H9 (cell line): ENCODE results near the gene THSD7A. TPM values are rescaled to one million over a fixed set of nuclear protein-coding genes. Genes with fewer than 3 reads are reported as not detected.

Experiments used
- DNase-seq: peaks from one replicate; pipeline ENCODE4 v3.0.0-alpha.2; 2017
- H2AFZ ChIP-seq: one replicate; pipeline ENCODE4 v1.6.1; 2013; ENCODE audit warnings: mild to moderate bottlenecking, low read length, control low read depth, moderate library complexity
- H2AK5ac ChIP-seq: 2 replicates; pipeline ENCODE4 v1.6.1; 2013; ENCODE audit warnings: low read length, control low read depth, mixed read lengths; ENCODE audit not compliant: insufficient read length
- H2BK120ac ChIP-seq: one replicate; pipeline ENCODE4 v1.6.1; 2013; ENCODE audit warnings: low read depth, mild to moderate bottlenecking, low read length, control low read depth, inconsistent platforms; ENCODE audit not compliant: poor library complexity, severe bottlenecking
- H2BK12ac ChIP-seq: 2 replicates; pipeline ENCODE4 v1.6.1; 2013; ENCODE audit warnings: low read length, control low read depth, mixed read lengths, low read depth; ENCODE audit not compliant: insufficient read length
- H2BK15ac ChIP-seq: 2 replicates; pipeline ENCODE4 v1.6.1; 2013; ENCODE audit warnings: low read depth, low read length, control low read depth
- H2BK20ac ChIP-seq: one replicate; pipeline ENCODE4 v1.6.1; 2013; ENCODE audit warnings: low read depth, mild to moderate bottlenecking, low read length, control low read depth, inconsistent platforms; ENCODE audit not compliant: poor library complexity, severe bottlenecking
- H2BK5ac ChIP-seq: 2 replicates; pipeline ENCODE4 v1.6.1; 2013; ENCODE audit warnings: low read length, control low read depth, mixed read lengths; ENCODE audit not compliant: insufficient read length
- H3K14ac ChIP-seq: 2 replicates; pipeline ENCODE4 v1.6.1; 2013; ENCODE audit warnings: low read length, control low read depth; ENCODE audit not compliant: insufficient read depth
- H3K18ac ChIP-seq: 2 replicates; pipeline ENCODE4 v1.6.1; 2013; ENCODE audit warnings: low read depth, mild to moderate bottlenecking, mixed read lengths, low read length, control low read depth; ENCODE audit not compliant: insufficient read length
- H3K23ac ChIP-seq: 2 replicates; pipeline ENCODE4 v1.6.1; 2013; ENCODE audit warnings: low read length, control low read depth, mixed read lengths, low read depth; ENCODE audit not compliant: insufficient read length
- H3K23me2 ChIP-seq: 2 replicates; pipeline ENCODE4 v1.6.1; 2013; ENCODE audit warnings: low read depth, mild to moderate bottlenecking, mixed read lengths, low read length, control low read depth; ENCODE audit not compliant: insufficient read length, poor library complexity, severe bottlenecking
- H3K27ac ChIP-seq: 2 replicates; pipeline ENCODE4 v1.5.1; 2013; ENCODE audit warnings: low read length, control low read depth, mixed read lengths, low read depth; ENCODE audit not compliant: insufficient read length
- H3K27me3 ChIP-seq: 2 replicates; pipeline ENCODE4 v1.6.1; 2013; ENCODE audit warnings: low read length, control low read depth, inconsistent platforms; ENCODE audit not compliant: insufficient read depth
- H3K4ac ChIP-seq: 2 replicates; pipeline ENCODE4 v1.6.1; 2013; ENCODE audit warnings: low read depth, mild to moderate bottlenecking, control low read depth, inconsistent platforms, low read length, moderate library complexity
- H3K4me1 ChIP-seq: 2 replicates; pipeline ENCODE4 v1.6.1; 2013; ENCODE audit warnings: low read length, control low read depth, inconsistent platforms; ENCODE audit not compliant: insufficient read depth
- H3K4me2 ChIP-seq: 2 replicates; pipeline ENCODE4 v1.6.1; 2013; ENCODE audit warnings: low read length, control low read depth, mixed read lengths; ENCODE audit not compliant: insufficient read length, insufficient read depth
- H3K56ac ChIP-seq: 2 replicates; pipeline ENCODE4 v1.6.1; 2013; ENCODE audit warnings: low read depth, mild to moderate bottlenecking, mixed read lengths, low read length, control low read depth; ENCODE audit not compliant: insufficient read length
- H3K79me1 ChIP-seq: 2 replicates; pipeline ENCODE4 v1.6.1; 2013; ENCODE audit warnings: low read depth, mild to moderate bottlenecking, moderate library complexity, low read length, control low read depth, inconsistent platforms; ENCODE audit not compliant: insufficient read depth, poor library complexity, severe bottlenecking
- H3K79me2 ChIP-seq: 2 replicates; pipeline ENCODE4 v1.6.1; 2013; ENCODE audit warnings: low read length, control low read depth, inconsistent platforms; ENCODE audit not compliant: insufficient read depth
- H3K9ac ChIP-seq: 2 replicates; pipeline ENCODE4 v1.6.1; 2013; ENCODE audit warnings: low read length, control low read depth, mixed read lengths; ENCODE audit not compliant: insufficient read length; ENCODE audit errors: extremely low read depth
- H3K9me3 ChIP-seq: one replicate; pipeline ENCODE4 v1.6.1; 2013; ENCODE audit warnings: low read depth, low read length, inconsistent platforms; ENCODE audit not compliant: control insufficient read depth
- H3T11ph ChIP-seq: one replicate; pipeline ENCODE4 v1.6.1; 2013; ENCODE audit warnings: mild to moderate bottlenecking, low read length, control low read depth, inconsistent platforms
- H4K20me1 ChIP-seq: one replicate; pipeline ENCODE4 v1.6.1; 2013; ENCODE audit not compliant: control insufficient read depth, insufficient read length, insufficient read depth
- H4K5ac ChIP-seq: 2 replicates; pipeline ENCODE4 v1.6.1; 2013; ENCODE audit warnings: low read depth, mild to moderate bottlenecking, mixed read lengths, low read length, control low read depth; ENCODE audit not compliant: insufficient read length
- H4K8ac ChIP-seq: replicated peaks from 2 replicates; pipeline ENCODE4 v1.6.1; 2013; ENCODE audit warnings: low read length, control low read depth, mixed read lengths, low read depth; ENCODE audit not compliant: insufficient read length
- H4K91ac ChIP-seq: 2 replicates; pipeline ENCODE4 v1.6.1; 2013; ENCODE audit warnings: low read depth, mild to moderate bottlenecking, moderate library complexity, mixed read lengths, low read length, control low read depth; ENCODE audit not compliant: insufficient read length
- H3K27ac Mint-ChIP-seq, 3 experiments: 2 replicates in 2 of 3; 3 replicates in 1 of 3; pipeline ENCODE4 v1.8.0; 2020 to 2021; ENCODE audit warnings: mixed read lengths in 3 of 3, mild to moderate bottlenecking in 1 of 3, moderate library complexity in 1 of 3
- H3K27me3 Mint-ChIP-seq: 2 replicates; pipeline ENCODE4 v1.8.0; 2021; ENCODE audit warnings: low read depth, mild to moderate bottlenecking, moderate library complexity, mixed read lengths
- H3K36me3 Mint-ChIP-seq, 3 experiments: 2 replicates in 2 of 3; 3 replicates in 1 of 3; pipeline ENCODE4 v1.8.0; 2020 to 2021; ENCODE audit warnings: low read depth in 3 of 3, mixed read lengths in 3 of 3; ENCODE audit not compliant: insufficient read depth in 1 of 3
- H3K4me1 Mint-ChIP-seq, 2 experiments: 2 replicates each; pipeline ENCODE4 v1.8.0; 2020; ENCODE audit warnings: mixed read lengths in 2 of 2
- H3K4me3 Mint-ChIP-seq, 2 experiments: 2 replicates in 1 of 2; 3 replicates in 1 of 2; pipeline ENCODE4 v1.8.0; 2020 to 2021; ENCODE audit warnings: mild to moderate bottlenecking in 2 of 2, mixed read lengths in 2 of 2, moderate library complexity in 1 of 2
- H3K9me3 Mint-ChIP-seq, 2 experiments: 2 replicates in 1 of 2; 3 replicates in 1 of 2; pipeline ENCODE4 v1.8.0; 2020; ENCODE audit warnings: mild to moderate bottlenecking in 2 of 2, mixed read lengths in 2 of 2, moderate library complexity in 1 of 2
- CTCF ChIP-seq: fragments of 200-600 bp; sonication (generic); conservative IDR thresholded peaks from 3 replicates; pipeline ENCODE4 v1.8.0; 2021; ENCODE audit warnings: antibody characterized with exemption, mild to moderate bottlenecking
- WGBS: extraction: QIAGEN DNeasy Blood & Tissue Kit; methylation state at CpG from one replicate; pipeline ENCODE4 v1.1.7; 2013; ENCODE audit warnings: missing lambda C conversion rate, low lambda C conversion rate, mixed read lengths; ENCODE audit not compliant: insufficient read length; ENCODE audit errors: extremely low coverage; 5-methylcytosine and 5-hydroxymethylcytosine counted together
- total RNA-seq: library from RNA; stranded (reverse); gene quantifications from 2 replicates; pipeline ENCODE4 v1.2.1, GENCODE V29; 2021

The THSD7A gene
- total RNA-seq, 1 experiment from 2014 or later, result 0.42 TPM

- Mint-ChIP-seq H3K9me3 (no peaks in the 10 kb centered on the region), H3K36me3 (no peaks in the 10 kb centered on the region), H3K27ac (peak overlapping the region in 2 of 3 experiments; percentile 1 to 85; a peak in 1 of 7 replicates), H3K4me3 (no peak overlapping the region), H3K4me1 (peaks cover 6 to 7% of the 10 kb centered on the region in 2 experiments), H3K27me3 (no peaks in the 10 kb centered on the region)
- no peak overlapping the region for H4K8ac ChIP-seq
- no peaks in the 10 kb centered on the region for H3K27me3 ChIP-seq
- no peak overlapping the region for H3T11ph ChIP-seq
- no peak overlapping the region for H3K4me2 ChIP-seq
- no peak overlapping the region for H3K4ac ChIP-seq
- WGBS, result no CpG with 5 or more reads among the region's 2 CpGs
- TF ChIP-seq CTCF, result no peak
- no peak overlapping the region for H2BK20ac ChIP-seq
- H3K23me2 ChIP-seq, result no peaks in the 10 kb centered on the region
- no peaks in the 10 kb centered on the region for H4K20me1 ChIP-seq
- no peaks in the 10 kb centered on the region for H3K4me1 ChIP-seq
- H3K14ac ChIP-seq, result no peak overlapping the region
- no peaks in the 10 kb centered on the region for H3K79me2 ChIP-seq
- no peak for DNase-seq
- no peak overlapping the region for H3K27ac ChIP-seq
- H2AK5ac ChIP-seq, result no peak overlapping the region
- H3K18ac ChIP-seq, result no peak overlapping the region
- H2BK12ac ChIP-seq, result no peak overlapping the region
- H2BK5ac ChIP-seq, result no peak overlapping the region
- H3K56ac ChIP-seq, result no peak overlapping the region
- no peaks in the 10 kb centered on the region for H3K79me1 ChIP-seq
- H2BK120ac ChIP-seq, result no peak overlapping the region
- H3K23ac ChIP-seq, result no peak overlapping the region
- H4K91ac ChIP-seq, result no peak overlapping the region
- no peak overlapping the region for H3K9ac ChIP-seq
- no peak overlapping the region for H2AFZ ChIP-seq
- no peaks in the 10 kb centered on the region for H3K9me3 ChIP-seq
- H2BK15ac ChIP-seq, result no peak overlapping the region
- H4K5ac ChIP-seq, result no peak overlapping the region
These were observed 164.2 kb downstream of the THSD7A start for GRCh38 chr7:11667810-11668185.
